HG02759 (cell line): ENCODE measurements around the gene SMCO2.

Experiments used
- ATAC-seq: cut with Tn5 transposase; IDR thresholded peaks from one replicate; pipeline ENCODE4 v1.9.1; 2021; ENCODE audit warnings: mild to moderate bottlenecking, moderate library complexity; ENCODE audit not compliant: unreplicated experiment

The SMCO2 gene

GRCh38 chr12:27497446-27497845, 50.9 kb downstream of the SMCO2 start:
- ATAC-seq: no peak

DNA sequence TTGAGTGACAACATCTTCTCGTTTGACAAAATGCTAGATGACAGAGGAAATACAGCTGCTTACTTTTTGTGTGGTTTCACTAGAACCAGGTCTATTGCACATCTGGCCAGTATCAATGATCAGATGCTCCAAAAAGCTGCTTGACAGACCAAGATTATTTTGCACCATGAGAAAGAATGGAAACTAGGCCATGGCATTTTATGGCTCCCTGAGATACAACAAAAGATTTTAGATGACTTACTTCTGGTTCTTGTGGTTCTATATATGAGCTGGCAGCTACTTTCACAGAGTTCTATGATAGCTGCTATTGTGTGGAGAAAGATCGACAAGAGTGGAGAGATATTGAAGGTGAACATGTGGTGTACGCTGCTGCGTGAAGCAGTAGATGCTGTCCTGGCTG, 51.6 kb downstream of the SMCO2 start:
- peak; percentile 74 for ATAC-seq

- no peak for ATAC-seq
Measured at GRCh38 chr12:27498761-27499160, 52.2 kb downstream of the SMCO2 start.

DNA sequence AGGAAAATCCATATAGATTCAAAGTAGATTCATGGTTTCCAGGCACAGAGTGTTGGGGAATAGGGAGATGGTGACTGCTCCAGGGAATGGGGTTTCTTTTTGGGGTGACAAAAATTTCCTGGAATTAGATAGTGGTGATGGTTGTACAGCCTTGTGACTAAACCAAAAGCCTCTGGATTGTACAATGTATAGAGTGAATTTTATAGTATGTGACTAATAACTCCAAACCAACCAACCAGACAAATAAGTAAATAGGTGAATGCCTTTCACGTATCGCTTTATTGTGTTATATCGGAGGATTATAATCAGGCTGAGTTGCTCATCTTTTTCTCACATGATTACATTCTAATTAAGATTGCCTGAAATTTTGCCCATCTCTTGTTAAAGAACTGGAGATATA, 52.8 kb downstream of the SMCO2 start:
- no peak for ATAC-seq

- no peak for ATAC-seq
Measured at GRCh38 chr12:27500546-27500945, 54.0 kb downstream of the SMCO2 start.

DNA sequence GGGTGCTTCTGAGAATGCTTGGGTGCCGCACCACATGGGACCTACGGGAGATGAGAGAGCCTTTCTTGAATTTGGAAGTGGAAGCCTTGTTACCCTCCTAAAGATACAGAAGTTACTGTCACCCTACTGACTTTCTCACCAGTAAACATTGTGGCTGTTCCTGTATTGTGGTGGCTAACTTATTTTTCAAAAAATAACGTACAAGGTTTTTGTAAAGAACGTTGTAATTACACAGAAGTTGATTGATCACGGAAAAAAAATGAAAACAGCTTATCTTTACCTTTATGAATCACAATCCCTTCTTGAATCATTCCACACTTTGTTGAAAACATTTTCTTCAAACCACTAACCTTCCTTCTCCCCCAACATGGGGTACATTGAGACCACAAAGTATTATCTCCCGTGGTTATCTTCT, 55.5 kb downstream of the SMCO2 start:
- ATAC-seq: no peak

GRCh38 chr12:27504507-27504906, 58.0 kb downstream of the SMCO2 start:
- no peak for ATAC-seq

DNA sequence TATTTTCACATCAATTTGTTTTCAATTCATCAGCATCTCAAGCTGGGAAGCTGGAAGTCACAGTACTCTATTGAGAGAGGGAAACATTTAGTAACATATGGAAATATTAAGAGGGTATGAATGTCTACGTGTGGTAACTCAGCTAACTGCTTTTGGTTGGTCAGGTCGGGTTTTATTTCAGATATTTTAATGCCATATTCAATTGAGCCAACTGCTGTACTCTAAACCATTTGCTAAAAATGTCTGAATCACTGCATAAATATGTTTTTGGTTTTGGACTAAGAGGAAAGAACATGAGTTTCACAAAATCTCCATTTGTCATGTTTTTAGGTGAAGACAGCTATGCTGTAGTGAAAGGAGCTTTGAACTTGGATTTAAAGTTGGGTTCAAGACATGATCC, 58.6 kb downstream of the SMCO2 start:
- no peak for ATAC-seq

- ATAC-seq: no peak
Measured at GRCh38 chr12:27505761-27506160, 59.2 kb downstream of the SMCO2 start.

- ATAC-seq: no peak
Measured at GRCh38 chr12:27506645-27507189, 60.2 kb downstream of the SMCO2 start.

- ATAC-seq: no peak
Measured at GRCh38 chr12:27508736-27509431, 62.3 kb downstream of the SMCO2 start.

DNA sequence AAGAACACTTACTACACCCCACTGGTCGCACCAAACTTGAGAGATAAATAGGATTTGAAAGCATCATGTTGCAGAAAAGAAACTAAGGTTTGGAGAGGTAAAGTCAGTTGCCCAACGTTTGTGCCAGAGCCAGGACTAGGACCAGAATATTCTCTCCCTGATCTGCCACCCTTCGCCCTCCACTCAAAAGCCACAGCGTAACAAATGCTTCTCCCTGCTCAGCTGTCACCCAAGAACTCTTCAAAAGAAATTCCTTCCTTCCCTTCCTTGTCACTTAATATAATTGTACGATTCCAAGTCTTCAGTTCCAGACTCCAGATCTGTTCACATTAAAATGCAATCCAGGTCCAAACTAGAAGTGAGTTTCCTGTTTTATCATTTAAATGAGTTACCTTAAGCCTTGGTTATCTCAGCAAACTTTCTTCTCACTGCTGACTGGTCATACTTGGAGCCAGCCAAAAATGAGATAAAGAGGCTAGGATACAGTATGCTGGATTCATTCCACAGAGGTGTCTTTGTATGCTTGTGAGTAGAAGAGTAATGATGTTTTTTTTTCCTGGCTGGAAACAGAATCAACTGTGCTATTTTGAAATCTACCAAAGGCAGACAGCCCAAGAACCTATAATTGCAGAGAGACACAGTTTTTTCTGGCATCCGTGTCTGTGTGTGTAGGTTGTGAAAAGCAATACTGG, 64.6 kb downstream of the SMCO2 start:
- no peak for ATAC-seq

- ATAC-seq: no peak
Measured at GRCh38 chr12:27511723-27512045, 65.1 kb downstream of the SMCO2 start.

- no peak for ATAC-seq
Measured at GRCh38 chr12:27513155-27513824, 66.8 kb downstream of the SMCO2 start.

DNA sequence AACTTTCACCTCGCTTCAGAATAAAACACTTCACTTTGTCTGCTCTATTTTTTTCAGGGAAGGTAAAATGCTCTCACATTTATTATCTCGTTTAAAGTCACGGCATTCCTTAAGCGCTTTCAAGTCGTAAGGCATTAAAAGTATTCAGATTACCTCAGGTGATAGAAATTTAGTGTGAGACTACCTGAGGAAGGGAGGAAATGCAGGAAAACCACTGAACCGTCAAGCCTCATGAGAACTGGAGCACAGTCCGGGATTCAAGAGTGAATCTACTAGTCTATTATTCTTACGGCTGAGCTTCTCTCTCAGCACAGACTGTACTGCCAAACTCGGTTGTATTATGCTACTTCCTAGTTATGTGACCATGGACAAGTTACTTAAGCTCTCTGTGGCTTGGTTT, 69.1 kb downstream of the SMCO2 start:
- no peak for ATAC-seq

- no peak for ATAC-seq
Measured at GRCh38 chr12:27516625-27517024, 70.1 kb downstream of the SMCO2 start.

GRCh38 chr12:27517546-27517945, 71.0 kb downstream of the SMCO2 start:
- ATAC-seq: no peak

DNA sequence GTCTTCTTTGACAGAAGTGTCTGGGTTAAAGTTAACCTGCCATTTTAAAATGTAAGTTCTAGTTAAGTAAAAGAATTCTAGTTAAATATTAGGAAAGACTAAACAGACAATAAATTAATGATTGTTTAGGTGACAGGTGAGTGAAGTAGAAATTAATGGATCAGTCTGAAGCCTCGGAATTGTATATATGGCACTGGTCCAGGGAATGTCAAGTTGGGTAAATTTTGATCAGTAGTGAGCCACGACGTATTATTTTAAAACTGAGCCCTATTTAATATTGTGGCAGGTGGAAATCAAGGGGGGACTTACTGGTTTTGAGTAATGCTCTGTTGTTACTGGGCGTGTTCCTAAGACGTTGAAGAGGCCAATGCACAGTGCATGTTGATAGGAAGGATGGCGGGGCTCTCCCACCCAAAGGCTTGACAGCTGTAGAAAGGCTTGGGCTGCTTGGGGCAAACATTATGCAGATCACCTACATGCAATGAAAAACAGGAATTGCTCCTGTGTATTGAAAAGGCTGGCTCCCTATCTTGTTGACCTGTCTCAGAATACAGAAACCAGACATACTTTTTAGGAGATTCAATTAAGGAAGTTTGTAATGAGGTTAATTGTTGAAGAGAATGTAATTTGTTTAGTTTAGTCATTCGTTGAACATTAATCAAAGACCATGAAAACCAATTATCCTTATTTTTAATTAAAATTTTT, 71.6 kb downstream of the SMCO2 start:
- ATAC-seq: no peak

- ATAC-seq: no peak
Measured at GRCh38 chr12:27521066-27521465, 74.5 kb downstream of the SMCO2 start.

DNA sequence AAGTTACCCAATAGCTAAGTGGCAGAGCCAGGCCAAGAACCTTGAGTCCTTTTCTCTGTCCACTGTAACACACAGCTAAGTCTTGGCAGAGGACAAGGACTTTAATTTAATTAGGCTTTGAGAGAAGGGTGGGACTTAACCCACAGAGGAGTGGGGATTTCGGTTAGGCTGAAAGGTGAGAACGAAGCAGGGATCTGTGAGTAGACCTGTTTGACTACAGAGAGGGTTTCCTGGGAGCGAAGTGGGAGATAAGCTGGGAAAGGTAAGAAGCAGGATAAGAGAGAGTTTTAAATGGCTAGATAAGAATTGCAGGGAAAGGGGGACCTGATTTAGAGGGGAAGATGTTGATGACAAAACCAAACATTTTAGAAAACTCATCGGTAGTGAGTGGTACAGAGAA, 75.4 kb downstream of the SMCO2 start:
- no peak for ATAC-seq

DNA sequence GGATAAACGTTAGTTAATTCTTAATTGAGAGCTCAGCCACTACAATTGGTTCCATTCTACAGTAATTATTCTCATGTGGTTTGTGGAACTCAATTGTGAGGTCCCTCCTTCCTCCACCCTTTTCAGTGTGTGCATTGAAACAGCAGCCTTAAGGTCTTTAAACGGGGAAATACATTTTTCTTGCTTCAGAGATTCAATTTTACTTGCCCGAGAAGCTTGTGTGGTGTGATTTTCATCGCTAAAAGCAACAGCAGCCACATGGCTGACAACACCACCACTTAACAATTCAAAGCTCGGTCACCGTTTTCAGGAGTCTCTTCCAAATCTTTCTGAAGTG, 76.7 kb downstream of the SMCO2 start:
- peak; percentile 5 for ATAC-seq
